LNCaP clone FGC (cell line): Measurements from ENCODE around the gene USH1C.

Experiments
- DNase-seq: peaks from one replicate; pipeline ENCODE4 v3.0.0-alpha.2; 2011; ENCODE audit warnings: low read depth
- H3K4me3 ChIP-seq: 2 replicates; pipeline ENCODE4 v1.5.1; 2011; ENCODE audit warnings: mild to moderate bottlenecking, low read depth, low read length, control low read depth
- TF ChIP-seq, protein P1 (sequence below): IDR thresholded peaks from 2 replicates; pipeline ENCODE4 v1.5.1; 2012; ENCODE audit warnings: mild to moderate bottlenecking; ENCODE audit not compliant: control insufficient read depth, insufficient read depth; ENCODE audit errors: extremely low read depth

The USH1C gene

DNA sequence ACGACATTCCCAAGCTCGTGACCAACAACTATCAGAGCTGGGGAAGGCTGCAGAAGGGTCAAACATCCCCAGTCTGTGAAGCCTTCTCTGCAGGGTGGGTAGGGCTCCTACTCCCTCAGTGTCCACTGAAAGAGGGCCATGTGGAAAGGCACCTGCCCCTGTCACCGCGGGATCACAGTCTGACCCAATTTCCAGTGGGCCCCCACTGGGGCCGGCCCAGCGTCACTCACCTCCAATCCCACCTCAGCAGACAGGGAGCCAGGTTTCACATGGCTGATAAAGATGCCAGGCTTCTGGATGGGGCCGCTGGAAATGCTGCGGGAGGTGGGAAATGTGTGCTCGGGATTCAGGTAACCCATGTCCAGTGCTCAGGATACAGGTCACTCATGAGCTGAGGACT, 20.0 kb downstream of the USH1C start:
- TF ChIP-seq, protein P1, sequence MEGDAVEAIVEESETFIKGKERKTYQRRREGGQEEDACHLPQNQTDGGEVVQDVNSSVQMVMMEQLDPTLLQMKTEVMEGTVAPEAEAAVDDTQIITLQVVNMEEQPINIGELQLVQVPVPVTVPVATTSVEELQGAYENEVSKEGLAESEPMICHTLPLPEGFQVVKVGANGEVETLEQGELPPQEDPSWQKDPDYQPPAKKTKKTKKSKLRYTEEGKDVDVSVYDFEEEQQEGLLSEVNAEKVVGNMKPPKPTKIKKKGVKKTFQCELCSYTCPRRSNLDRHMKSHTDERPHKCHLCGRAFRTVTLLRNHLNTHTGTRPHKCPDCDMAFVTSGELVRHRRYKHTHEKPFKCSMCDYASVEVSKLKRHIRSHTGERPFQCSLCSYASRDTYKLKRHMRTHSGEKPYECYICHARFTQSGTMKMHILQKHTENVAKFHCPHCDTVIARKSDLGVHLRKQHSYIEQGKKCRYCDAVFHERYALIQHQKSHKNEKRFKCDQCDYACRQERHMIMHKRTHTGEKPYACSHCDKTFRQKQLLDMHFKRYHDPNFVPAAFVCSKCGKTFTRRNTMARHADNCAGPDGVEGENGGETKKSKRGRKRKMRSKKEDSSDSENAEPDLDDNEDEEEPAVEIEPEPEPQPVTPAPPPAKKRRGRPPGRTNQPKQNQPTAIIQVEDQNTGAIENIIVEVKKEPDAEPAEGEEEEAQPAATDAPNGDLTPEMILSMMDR: no peak
- no peak for DNase-seq
- no peak overlapping the region for H3K4me3 ChIP-seq

DNA sequence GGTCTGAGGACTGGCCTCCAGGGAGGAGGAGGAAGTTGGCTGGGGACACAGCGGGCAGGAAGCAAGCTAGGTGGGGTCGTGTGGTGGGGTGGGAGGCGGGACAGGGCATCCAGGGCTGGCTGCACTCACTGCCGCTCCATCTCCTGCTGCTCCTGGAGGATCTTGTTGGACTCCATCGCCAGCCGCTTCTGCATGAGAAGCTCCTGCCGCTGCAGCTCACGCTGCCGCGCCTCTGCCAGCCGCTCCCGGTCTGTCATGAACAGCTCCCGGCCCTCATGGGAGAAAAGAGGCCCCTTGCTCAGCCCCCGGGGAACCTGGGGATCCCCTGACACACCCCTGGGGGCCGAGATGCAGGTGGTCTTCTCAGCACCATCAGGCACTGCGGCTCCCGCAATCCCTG, 21.6 kb downstream of the USH1C start:
- TF ChIP-seq, protein P1: no peak
- no peak for DNase-seq
- no peak overlapping the region for H3K4me3 ChIP-seq

DNA sequence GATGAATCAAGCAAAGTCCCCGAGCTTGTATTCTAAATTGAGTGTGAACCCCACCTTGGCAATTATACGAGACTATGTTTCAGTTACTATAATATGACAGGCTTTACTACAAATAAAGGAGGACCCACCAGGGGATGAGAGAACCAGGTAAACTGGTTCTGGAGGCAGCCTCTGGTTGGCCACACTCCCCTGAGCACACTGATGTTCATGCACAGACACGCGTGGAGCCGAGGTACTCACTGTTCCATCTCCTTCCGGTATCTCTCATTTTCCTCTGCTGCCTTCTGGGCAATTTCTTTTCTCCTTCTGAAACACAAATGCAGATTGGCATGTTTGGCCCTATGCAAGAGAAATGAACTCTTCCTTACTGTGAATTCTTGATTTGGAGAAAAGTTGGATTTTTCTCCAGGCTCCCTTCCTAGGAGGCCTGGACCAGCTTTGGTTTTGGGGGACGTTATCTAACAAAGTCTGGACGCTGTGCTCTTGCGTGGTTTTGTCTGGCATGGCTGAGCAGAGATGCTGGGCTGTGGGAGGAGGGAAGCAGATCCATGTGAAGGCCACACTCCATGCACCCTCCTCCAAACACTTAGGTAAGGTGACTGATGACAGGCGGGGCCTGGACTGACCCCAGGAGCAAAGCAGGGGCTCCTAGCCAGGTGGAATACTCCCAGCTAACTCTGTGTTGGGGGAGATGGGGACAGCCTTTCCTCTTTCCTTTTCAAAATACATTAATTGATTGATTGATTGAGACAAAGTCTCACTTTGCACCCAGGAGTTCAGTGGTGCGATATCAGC, 22.9 kb downstream of the USH1C start:
- TF ChIP-seq, protein P1: no peak
- DNase-seq: no peak
- no peak overlapping the region for H3K4me3 ChIP-seq

DNA sequence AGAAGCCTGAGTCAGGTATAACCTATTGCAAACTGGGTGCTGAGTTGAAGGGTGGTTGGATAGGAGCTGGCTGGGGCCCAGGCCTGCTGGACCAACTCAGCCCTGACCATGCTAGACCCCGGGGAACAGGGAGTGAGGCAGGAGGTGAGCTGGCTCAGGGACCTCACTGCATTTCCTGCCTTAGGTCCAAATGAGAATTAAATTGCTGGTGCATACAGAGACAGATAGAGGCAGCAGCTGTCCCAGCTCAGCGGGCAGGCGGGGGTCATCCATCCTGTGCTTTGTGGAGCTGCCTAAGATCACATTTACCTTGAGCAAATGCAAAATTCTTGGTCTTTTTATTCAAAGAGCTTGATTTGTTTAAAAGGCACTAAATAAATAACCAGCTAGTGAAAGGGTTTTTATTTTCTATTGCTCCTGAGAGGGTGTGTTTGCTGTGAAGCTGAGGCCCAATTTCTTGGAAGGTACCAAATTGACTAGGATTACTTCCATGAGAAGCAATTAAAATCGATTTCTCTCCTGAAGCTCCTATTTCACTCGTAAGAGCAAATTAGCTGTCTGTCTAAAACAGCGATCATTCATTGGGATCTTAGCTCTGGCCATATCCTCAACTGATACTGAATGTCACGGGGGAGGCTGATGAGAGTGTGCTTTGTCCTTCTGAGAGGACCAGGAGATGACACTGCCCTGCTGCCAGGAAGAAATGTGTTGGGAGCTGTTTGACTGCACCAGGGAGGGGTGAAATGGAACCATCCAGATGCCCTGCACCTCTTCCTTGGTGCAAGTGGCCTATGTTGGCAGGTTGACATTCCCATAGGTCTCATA, 24.9 kb downstream of the USH1C start:
- DNase-seq: no peak
- TF ChIP-seq, protein P1: no peak
- no peak overlapping the region for H3K4me3 ChIP-seq

DNA sequence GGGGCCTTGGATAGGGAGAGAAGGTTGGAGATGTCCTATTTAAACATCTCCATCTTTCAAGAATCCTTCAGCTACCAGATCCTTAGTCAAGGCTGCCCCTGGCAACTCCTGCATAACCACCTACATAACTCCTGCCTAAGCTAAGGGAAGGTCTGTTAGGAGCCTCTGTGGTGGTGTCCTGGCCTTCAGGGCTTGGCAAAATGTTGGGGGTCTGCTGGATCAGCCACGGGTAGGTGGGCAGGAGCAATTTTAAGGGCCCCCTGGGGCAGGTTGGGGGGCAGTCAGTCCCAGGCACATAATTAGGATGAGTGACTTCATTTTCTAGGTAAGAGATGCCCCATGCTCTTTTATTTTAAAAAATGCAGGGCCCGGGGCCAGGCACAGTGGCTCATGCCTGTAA, 25.9 kb downstream of the USH1C start:
- no peak overlapping the region for H3K4me3 ChIP-seq
- DNase-seq: no peak
- TF ChIP-seq, protein P1: no peak

DNA sequence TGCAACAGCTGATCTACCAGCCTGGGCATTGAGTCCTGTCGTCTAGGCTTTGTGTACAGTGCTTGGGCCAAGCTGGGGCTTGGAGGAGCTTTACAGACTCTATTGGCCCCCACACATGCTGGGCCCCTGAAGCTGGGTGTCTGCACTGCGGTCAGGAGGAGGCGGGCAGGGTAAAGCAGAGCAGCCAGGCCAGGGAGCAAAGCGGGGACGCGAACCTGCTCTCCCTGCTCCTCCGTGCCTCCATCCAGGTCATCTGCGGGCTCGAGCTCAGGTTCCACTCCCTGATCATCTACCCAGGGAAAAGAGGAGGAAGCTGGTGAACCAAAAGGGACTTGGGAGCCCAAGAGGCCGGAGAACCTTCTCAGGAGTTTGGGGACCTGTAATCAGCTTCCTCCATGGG, 27.0 kb downstream of the USH1C start:
- TF ChIP-seq, protein P1: no peak
- DNase-seq: no peak
- H3K4me3 ChIP-seq: no peak overlapping the region
